Measurements from ENCODE around the gene C1orf21.
"Not testable (repeated sequence)": the region's sequence is repeated elsewhere in the genome, so short reads cannot be mapped to it uniquely, and the experiment has no call there.

The C1orf21 gene, protein sequence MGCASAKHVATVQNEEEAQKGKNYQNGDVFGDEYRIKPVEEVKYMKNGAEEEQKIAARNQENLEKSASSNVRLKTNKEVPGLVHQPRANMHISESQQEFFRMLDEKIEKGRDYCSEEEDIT

DNA sequence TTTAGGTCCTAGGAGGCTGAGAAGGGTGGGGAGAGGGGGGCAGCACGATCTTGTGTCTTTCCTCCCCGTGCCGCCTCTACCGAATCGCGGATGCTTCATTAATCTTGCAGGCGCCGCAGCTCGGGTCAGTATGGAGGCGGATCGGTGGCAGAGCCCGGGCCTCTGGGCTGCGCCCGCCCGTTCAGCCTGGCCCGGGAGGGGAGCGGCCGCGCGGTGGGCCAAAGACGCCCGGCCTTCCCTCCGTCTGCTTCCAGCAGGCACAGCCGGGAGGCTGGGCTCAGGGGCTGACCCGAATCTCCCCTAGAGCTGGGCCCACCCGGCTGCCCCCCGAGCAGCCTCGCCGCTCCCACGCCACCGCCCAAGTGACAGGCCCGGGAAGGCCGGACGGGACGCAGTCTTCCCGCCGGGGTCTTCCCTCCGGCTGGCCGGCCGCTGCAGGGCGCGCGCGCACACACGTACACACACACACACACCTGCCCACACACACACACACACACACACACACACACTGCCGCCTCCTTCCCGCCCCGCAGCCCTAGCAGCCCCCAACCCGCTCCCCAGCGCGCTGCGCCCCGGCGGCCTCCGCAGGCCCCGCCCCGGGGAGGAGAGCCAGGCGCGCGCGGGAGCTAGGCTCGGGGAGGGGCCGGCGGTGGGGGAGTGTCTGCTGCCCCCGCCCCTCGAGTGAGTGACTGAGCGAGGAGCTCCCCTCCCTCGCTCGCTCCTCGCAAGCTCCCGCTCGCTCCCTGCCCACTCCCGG is at the start of gene C1orf21:
TSS of gene C1orf21 (plus strand) at position 718 of the 757 bp plus-strand sequence. CDS start 90,481 bp downstream, outside the sequence.
- DNase-seq: peak; percentile 70

DNA sequence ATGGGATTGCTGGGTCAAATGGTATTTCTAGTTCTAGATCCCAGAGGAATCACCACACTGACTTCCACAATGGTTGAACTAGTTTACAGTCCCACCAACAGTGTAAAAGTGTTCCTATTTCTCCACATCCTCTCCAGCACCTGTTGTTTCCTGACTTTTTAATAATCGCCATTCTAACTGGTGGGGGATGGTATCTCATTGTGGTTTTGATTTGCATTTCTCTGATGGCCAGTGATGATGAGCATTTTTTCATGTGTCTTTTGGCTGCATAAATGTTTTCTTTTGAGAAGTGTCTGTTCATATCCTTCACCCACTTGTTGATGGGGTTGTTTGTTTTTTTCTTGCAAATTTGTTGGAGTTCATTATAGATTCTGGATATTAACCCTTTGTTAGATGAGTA is 49.0 kb upstream of the C1orf21 start:
- not testable (repeated sequence) for DNase-seq

DNA sequence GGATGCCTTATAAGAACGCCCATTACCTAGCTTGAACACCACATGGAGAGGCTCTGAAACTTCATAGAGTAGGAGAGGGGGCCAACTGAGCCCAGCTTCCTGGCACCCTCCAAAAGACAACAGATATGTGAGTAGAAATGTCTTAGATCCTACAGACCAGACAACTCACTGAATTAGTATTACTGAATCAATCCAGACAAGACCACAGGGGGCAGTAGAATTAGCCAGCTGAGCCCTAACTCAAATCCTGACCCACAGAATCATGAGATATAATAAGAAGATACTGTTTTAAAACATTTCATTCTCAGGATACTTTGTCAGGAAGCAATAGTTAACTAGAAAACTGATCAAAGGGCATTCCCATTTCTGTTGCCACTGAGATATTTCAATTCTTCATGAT is 45.8 kb upstream of the C1orf21 start:
- no peak for DNase-seq

- no peak for DNase-seq
Measured at GRCh38 chr1:184350573-184350972, 36.3 kb upstream of the C1orf21 start.

GRCh38 chr1:184351416-184351975 is 35.3 kb upstream of the C1orf21 start:
- DNase-seq: no peak

- DNase-seq: no peak
Measured at GRCh38 chr1:184352776-184353175, 34.1 kb upstream of the C1orf21 start.

DNA sequence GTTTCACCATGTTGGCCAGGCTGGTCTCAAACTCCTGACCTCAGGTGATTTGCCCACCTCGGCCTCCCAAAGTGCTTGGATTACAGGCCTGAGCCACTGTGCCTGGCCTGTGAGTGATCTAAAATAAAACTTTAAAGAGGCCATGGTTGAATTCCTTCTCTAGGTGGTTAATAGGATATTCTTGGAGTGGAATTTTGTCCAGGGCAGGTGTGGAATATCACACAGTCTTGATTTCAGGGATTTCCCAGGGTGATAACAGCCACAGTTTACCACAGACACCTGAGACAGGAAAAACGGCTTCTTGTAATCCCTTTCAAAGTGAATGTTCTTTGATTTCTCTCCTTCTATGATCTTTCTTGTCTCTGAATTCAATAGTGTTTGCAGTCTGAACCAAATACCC is 32.1 kb upstream of the C1orf21 start:
- DNase-seq: no peak

DNA sequence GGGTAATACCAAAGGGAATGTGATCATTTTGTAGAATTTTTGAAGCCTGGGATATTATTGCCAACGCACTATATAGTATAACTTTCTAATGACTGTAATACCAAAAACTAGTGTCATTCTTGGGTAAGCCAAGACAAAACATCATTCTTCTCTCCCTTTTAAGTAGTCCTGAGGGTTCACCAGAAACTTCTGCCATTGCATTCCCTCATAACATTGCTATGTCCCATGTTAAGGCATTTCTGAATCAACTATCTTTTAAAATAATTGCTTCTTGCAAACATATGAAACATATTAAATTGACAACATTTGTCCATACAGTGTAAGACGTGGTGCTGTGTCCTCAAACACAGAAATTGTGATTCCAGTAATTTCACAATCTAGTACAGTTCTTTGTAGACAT is 29.9 kb upstream of the C1orf21 start:
- DNase-seq: no peak

DNA sequence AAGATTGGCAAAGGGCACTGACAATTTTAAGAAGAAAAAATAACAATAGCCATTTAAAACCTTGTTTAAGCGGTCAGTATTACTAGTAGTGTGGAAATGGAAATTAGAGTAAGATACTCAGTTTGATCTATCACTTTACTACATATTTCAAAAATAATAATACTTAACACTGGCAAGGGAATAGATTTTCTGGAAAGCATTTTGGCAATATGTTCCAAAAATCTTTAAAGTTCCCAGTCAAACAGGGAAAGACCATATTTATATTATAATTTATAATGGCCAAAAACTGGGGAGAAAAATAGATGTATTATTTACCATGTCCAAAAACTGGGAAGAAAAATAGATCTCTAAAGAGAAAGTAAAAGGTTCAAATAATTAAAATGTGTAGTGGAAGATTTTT is 28.6 kb upstream of the C1orf21 start:
- DNase-seq: no peak

- no peak for DNase-seq
Measured at GRCh38 chr1:184359909-184360308, 26.9 kb upstream of the C1orf21 start.

- no peak for DNase-seq
Measured at GRCh38 chr1:184362876-184363275, 24.0 kb upstream of the C1orf21 start.

GRCh38 chr1:184365699-184366098 is 21.1 kb upstream of the C1orf21 start:
- DNase-seq: no peak

- DNase-seq: no peak
Measured at GRCh38 chr1:184366997-184367396, 19.8 kb upstream of the C1orf21 start.

DNA sequence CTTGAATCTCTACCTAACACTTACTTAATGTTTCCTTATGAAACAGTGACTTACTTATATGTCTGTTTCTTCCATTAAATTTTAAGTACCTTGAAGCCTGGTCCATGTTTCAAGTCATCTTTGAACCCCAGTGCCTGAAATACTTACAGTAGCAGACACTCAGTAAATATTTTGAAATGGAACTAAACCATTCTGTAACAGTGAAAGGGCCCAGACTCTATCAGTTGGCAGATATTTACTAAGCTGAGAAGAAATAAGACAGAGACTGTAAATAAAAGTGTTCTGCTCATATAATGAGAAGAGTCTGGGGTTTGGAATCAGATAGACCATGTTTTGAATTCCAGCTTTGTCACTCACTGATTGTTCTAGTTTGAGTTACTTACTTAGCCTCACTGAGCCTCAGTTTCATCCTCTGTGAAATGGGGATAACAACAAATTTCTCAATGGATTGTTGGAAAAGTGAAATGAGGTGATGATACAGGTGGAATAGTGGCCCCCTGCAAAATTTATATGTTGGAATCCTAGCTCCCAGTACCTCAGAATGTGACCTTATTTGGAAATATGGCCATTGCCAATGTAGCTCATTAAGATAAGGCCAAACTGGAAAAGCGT is 19.3 kb upstream of the C1orf21 start:
- no peak for DNase-seq

DNA sequence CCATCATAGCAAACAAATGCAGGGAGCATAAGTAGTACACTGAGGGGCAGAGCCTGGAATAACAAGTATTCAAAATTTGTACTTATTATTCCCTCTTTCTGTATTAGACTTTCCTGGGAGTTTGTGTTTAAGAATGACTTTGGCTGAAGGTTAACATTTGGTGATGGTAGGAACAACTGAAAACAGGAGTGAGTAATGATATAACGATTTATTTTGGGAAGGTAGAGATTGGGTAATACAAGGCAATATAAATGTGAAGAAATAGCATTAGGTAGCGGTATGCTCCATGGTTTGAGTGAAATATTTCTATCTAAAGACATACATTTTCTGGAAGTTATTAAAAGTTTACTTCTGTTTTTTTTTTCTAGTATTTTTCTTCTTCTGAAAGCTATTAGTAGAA is 18.5 kb upstream of the C1orf21 start:
- DNase-seq: no peak

DNA sequence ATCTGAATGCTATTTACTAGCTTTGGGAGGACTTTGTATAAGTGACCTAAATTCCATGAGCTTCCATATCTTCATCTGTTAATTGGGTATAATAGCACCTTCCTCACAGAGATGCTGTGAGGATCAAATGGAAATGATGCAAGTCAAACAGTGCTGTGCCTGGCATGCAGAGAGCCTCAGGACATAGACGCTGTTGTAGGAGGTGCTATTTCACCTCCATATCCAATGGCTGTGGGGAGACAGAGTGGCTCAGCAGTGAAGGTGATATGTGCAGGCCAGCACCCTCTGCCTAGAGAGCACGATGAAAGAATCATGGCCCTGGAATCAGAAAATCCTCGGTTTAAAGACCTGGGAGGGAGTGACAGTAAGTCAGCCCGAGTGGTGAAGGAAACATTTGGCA is 16.0 kb upstream of the C1orf21 start:
- DNase-seq: no peak

DNA sequence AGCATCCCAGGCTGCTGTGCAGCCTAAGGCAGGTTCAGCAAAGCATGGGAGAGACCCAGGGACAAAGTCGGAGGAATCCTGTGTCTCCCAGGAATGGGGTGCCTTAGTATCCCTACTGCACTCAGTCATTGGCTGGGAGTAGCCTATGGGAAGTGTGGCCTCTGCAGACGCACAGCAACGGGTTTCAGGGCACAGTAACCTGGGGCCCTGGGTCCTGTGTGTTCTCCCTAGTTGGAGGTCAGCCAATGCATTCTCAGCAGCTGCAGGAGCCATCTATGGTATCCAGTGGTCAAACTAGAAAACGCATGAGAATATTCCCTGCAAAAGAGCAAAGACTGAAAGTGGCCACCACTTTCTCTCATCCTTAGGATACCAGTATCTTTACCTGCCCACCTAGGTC is 13.7 kb upstream of the C1orf21 start:
- no peak for DNase-seq

GRCh38 chr1:184376369-184376768 is 10.5 kb upstream of the C1orf21 start:
- no peak for DNase-seq

GRCh38 chr1:184379111-184379752 is 7.6 kb upstream of the C1orf21 start:
- DNase-seq: no peak

- DNase-seq: no peak
Measured at GRCh38 chr1:184380468-184380867, 6.4 kb upstream of the C1orf21 start.

DNA sequence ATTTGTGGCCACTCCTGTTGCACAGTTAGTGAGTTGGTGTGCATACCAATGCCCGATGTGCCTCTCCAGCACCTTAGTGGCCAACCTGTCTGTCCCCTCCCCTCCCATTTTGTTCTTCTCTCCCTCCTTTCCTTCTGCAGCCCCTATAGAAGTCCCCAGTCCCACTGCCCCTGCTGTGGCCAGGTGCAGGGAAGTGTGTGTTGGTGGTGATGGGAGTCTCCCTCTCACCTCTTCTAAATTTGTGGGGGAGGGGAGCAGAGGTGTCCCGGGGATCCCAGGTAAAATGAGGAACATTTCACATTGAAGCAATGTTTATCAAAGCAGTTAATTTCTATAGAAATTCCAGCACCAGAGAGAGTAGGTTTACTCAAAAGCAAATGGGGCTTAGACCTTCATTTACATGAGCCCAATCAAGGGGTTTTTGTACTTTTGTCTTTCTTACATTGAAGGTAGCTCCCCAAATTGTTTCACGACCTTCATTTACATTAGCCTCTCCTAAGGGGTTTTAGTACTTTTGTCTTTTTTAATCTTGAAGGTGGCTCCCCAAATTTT is 3.0 kb upstream of the C1orf21 start:
- no peak for DNase-seq

DNA sequence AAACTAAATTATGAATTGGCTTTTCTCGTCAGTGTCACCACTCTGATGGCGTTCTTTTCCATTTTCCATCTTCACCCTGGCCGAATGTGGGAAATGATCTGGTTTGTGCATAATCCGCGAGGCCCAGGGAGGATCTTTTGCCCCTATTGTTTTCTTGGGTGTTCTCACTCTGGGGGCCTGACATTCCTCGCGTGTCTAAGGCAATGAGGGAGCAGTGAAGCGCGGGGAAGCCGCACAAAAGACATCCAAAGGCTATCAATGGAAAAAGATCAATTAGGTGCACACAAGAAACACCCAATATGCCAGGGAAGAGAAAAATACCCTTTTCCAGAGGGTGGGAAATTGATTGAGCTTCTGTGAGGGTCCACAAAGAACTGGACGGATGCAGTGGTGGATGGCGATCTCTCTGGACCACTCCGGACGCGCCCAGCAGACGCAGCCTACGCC is 941 bp upstream of the C1orf21 start:
- DNase-seq: no peak

DNA sequence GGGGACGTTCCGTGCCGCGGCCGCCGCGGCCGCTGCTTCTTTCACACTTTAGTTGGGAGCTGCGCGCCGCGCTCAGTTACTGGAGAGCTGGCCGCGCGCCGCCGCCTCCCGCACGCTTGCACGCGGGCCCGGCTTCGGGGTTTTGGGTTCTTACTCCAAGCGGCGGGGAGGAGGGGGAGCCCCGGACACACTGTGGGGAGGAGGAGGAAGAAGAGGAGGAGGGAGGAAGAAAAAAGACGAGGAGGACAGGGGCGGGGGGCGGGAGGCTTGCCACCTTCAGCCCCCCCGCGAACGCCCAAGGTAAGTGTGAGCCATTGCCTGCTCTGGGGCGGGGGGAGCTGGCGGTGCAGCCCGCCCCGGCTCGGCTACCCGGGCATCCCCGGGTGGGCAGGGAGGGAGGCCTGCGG is 243 bp downstream of the C1orf21 start:
- DNase-seq: no peak
